D721Med (cell line): ENCODE data around the gene GRIA3.

Experiments used
- DNase-seq: peaks from one replicate; pipeline ENCODE4 v3.0.0; 2011; ENCODE audit warnings: low spot score; ENCODE audit not compliant: insufficient read length
- FAIRE-seq: peaks from 2 replicates; lab custom pipeline; 2011; peaks lifted over from hg19 to GRCh38; lab: Jason Lieb, UNC
- TF ChIP-seq, protein P1 (sequence below): IDR thresholded peaks from 2 replicates; pipeline ENCODE4 v1.5.1; 2012; ENCODE audit warnings: mild to moderate bottlenecking, control low read depth; ENCODE audit not compliant: insufficient read depth; ENCODE audit errors: missing control alignments

GRIA3 gene

GRCh38 chrX:123486297-123486696, 302.2 kb downstream of the GRIA3 start:
- TF ChIP-seq, protein P1, sequence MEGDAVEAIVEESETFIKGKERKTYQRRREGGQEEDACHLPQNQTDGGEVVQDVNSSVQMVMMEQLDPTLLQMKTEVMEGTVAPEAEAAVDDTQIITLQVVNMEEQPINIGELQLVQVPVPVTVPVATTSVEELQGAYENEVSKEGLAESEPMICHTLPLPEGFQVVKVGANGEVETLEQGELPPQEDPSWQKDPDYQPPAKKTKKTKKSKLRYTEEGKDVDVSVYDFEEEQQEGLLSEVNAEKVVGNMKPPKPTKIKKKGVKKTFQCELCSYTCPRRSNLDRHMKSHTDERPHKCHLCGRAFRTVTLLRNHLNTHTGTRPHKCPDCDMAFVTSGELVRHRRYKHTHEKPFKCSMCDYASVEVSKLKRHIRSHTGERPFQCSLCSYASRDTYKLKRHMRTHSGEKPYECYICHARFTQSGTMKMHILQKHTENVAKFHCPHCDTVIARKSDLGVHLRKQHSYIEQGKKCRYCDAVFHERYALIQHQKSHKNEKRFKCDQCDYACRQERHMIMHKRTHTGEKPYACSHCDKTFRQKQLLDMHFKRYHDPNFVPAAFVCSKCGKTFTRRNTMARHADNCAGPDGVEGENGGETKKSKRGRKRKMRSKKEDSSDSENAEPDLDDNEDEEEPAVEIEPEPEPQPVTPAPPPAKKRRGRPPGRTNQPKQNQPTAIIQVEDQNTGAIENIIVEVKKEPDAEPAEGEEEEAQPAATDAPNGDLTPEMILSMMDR = no peak
- no peak for FAIRE-seq
- DNase-seq = no peak

- no peak for FAIRE-seq
- TF ChIP-seq, protein P1 = no peak
- DNase-seq = no peak
Observed at GRCh38 chrX:123487236-123487635, 303.2 kb downstream of the GRIA3 start.

DNA sequence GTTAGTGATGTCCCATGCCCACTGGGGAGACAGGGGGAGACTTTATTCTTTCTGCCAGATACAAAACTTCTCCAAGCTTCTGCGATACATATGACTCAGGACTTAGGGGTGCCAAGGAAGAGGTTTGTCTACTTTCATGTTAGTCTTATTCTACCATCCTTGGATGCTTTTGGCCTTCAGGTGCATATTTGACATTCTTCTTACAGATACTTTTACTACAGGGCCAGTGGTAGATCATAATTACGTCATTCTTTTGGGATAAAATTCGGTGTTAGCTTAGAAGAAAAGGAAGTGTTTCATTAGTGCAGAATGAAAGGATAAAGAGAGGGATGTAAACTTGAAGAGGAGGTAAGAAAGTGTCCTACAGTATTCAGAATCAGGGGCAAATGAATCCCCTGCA, 303.6 kb downstream of the GRIA3 start:
- DNase-seq = no peak
- TF ChIP-seq, protein P1 = no peak
- no peak for FAIRE-seq

DNA sequence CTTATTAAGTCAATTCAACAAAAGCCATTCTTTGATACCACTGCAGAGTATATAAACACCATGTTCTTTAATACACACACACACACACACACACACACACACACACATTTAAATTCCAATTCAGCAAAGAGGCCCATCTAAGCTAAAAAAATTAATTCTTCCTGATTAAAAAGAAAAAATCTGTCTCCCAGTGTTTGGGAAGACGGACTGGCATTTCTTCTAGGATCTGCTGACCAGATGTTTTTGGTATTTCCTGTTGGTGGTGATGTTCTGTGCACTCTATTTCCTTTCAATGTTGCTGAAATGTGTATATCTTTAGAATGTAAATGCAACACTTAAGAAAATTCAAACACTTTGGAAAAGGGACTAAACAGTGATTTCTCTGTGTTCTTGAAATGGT, 304.9 kb downstream of the GRIA3 start:
- DNase-seq = no peak
- TF ChIP-seq, protein P1 = no peak
- no peak for FAIRE-seq

DNA sequence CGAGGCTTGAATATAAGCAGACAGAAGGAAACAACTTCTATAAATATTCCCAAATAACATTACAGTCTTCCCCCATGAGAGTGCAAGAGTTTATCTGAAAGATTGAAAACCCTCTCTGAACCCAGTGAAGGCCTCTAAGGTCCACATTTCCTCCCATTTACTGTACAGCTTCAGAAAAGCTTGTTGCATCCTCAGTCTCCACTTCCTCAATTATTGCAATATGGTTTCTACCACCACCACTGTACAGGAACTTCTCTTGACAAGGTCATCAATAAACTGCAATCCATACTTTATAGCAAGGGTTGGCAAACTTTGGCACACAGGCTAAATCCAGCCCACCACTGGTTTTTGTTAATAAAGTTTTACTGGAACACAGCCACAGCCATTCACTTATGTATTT, 309.8 kb downstream of the GRIA3 start:
- FAIRE-seq (no peak), DNase-seq (no peak)
- TF ChIP-seq, protein P1 = no peak

GRCh38 chrX:123499787-123500186, 315.7 kb downstream of the GRIA3 start:
- DNase-seq = no peak
- TF ChIP-seq, protein P1 = no peak
- no peak for FAIRE-seq

DNA sequence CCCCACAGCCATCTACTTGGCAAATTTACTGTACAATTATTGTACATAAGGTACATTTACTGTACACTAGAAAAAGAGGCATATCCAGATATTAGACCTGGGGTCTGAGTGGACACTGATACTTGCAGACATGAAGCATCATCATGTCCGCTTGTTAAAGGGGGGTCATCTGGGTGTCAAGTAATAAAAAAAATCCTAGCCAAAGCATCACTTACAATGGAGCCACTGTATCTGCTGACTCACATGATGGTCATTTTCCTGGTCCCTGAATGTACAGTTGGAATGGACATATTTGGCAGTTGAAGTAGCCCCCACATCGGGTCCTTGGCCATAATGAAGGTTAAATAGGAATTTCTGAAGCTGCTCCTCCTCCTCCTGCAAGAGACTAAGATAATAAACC, 320.0 kb downstream of the GRIA3 start:
- TF ChIP-seq, protein P1 = no peak
- FAIRE-seq (no peak), DNase-seq (no peak)
